G401.6 (cell line): Measurements from ENCODE around the gene P2RX4.
"Not testable (repeated sequence)": the region's sequence is repeated elsewhere in the genome, so short reads cannot be mapped to it uniquely, and the experiment has no call there.

ENCODE experiments used
- FAIRE-seq: peaks from 2 replicates; lab custom pipeline; 2012; peaks lifted over from hg19 to GRCh38; lab: Jason Lieb, UNC

P2RX4 gene

GRCh38 chr12:121278169-121279070 is 68.5 kb downstream of the P2RX4 start:
- FAIRE-seq = no peak

- FAIRE-seq = no peak
These were observed 69.1 kb downstream of the P2RX4 start for GRCh38 chr12:121279071-121279375.

- FAIRE-seq = no peak
These were observed 69.6 kb downstream of the P2RX4 start for GRCh38 chr12:121279507-121279915.

- FAIRE-seq = not testable (repeated sequence)
These were observed 70.6 kb downstream of the P2RX4 start for GRCh38 chr12:121280531-121280930.

- not testable (repeated sequence) for FAIRE-seq
These were observed 71.2 kb downstream of the P2RX4 start for GRCh38 chr12:121281116-121281515.

- no peak for FAIRE-seq
These were observed 72.3 kb downstream of the P2RX4 start for GRCh38 chr12:121282072-121282742.

- FAIRE-seq = not testable (repeated sequence)
These were observed 73.0 kb downstream of the P2RX4 start for GRCh38 chr12:121282910-121283309.

- no peak for FAIRE-seq
These were observed 73.5 kb downstream of the P2RX4 start for GRCh38 chr12:121283388-121283787.
